SU-DHL-6 (cell line): ENCODE data around the gene ACTR8.

Experiments used
- CTCF ChIP-seq: fragments of 200-600 bp; sonication (generic); IDR thresholded peaks from one replicate; pipeline ENCODE4 v1.5.1; 2017; ENCODE audit warnings: antibody characterized with exemption, mild to moderate bottlenecking, low read length, moderate library complexity; ENCODE audit not compliant: insufficient read depth, poor library complexity, severe bottlenecking
- EZH2phosphoT487 ChIP-seq: fragments of 200-600 bp; sonication (generic), shearing (Covaris generic); conservative IDR thresholded peaks from 2 replicates; pipeline ENCODE4 v1.6.1; 2018; ENCODE audit warnings: mild to moderate bottlenecking, antibody characterized with exemption, low read length, moderate library complexity, mixed read lengths

- TF ChIP-seq CTCF (no peak), EZH2phosphoT487 (no peak)
Observed at GRCh38 chr3:53862241-53862640, 19.7 kb downstream of the ACTR8 start.
